ENCODE measurements around the gene MAMSTR.

DNA sequence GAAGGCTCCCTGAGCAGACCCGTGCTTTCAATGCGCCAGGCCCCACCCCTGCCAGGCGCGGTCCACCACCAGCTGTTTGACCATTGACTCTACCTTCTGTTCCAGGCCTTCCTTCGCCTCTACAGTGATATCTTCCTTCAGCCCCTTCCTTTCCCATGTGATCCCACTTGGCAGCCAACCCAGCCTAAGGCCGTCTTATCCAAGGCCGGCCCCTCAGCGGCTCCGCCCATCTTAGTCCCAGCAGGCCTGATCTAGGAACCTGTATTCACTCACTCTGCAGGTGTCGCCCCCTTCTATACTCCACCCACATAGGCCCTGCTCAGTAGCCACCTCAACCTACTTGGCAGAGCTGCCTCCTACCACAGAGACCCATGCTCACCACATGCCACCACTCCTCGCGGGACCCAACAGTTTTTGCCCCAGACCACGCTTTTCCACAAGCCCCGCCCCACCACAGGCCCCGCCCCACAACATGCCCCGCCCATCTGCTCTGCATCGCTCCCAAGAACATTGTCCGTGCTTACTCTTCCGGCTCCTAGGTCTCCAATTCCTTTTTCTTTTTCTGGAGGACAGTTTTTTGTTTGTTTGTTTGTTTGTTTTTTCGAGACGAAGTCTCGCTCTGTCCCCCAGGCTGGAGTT, 18.0 kb upstream of the MAMSTR start:
- TF ChIP-seq CTCF (conservative IDR thresholded peaks at IDR 0.05; ENCODE audit: low read length): no peak
- TF ChIP-seq EZH2phosphoT487 (IDR thresholded peaks at IDR 0.05; ENCODE audit: borderline replicate concordance): no peak
